ENCODE data around the gene SLC5A3. TPM values are rescaled to one million over a fixed set of nuclear protein-coding genes. Genes with fewer than 3 reads are reported as not detected.
A peak's percentile ranks its signal among the peaks of the same experiment; 100 is the strongest.

The SLC5A3 gene
- total and polyA plus RNA-seq, 2 donors, result 4.9 to 7.4 TPM

- Histone ChIP-seq H3K27ac (ENCODE audit: low read depth in 1 of 2, low read length in 1 of 2) (no peak overlapping the region), H3K9me3 (ENCODE audit: control insufficient read depth in 2 of 2, insufficient read depth in 1 of 2, low read length in 1 of 2) (no peaks in the 10 kb centered on the region), H3K36me3 (ENCODE audit: control insufficient read depth in 2 of 2, insufficient read depth in 2 of 2, low read length in 1 of 2) (no peaks in the 10 kb centered on the region), H3K4me3 (ENCODE audit: low read length in 2 of 2) (no peak overlapping the region), H3K4me1 (ENCODE audit: control insufficient read depth in 2 of 2, insufficient read depth in 2 of 2, low read length in 2 of 2) (peaks cover 10 to 12% of the 10 kb centered on the region in 2 donors), H3K27me3 (ENCODE audit: control insufficient read depth in 2 of 2, insufficient read depth in 1 of 2, low read length in 1 of 2) (no peaks in the 10 kb centered on the region)
- no peak for DNase-seq (ENCODE audit: low read depth in 6 of 9, low spot score in 9 of 9)
- WGBS, result 96% methylated on average over 3 of the region's 3 CpGs
Observed at GRCh38 chr21:34088752-34089151, 15.4 kb downstream of the SLC5A3 start.

GRCh38 chr21:34091032-34091431 lies 17.7 kb downstream of the SLC5A3 start:
- Histone ChIP-seq H3K4me1 (ENCODE audit: control insufficient read depth in 2 of 2, insufficient read depth in 2 of 2, low read length in 2 of 2) (peaks cover 12 to 15% of the 10 kb centered on the region in 2 donors), H3K9me3 (ENCODE audit: control insufficient read depth in 2 of 2, insufficient read depth in 1 of 2, low read length in 1 of 2) (no peaks in the 10 kb centered on the region), H3K27me3 (ENCODE audit: control insufficient read depth in 2 of 2, insufficient read depth in 1 of 2, low read length in 1 of 2) (no peaks in the 10 kb centered on the region), H3K4me3 (ENCODE audit: low read length in 2 of 2) (no peak overlapping the region), H3K27ac (ENCODE audit: low read depth in 1 of 2, low read length in 1 of 2) (no peak overlapping the region), H3K36me3 (ENCODE audit: control insufficient read depth in 2 of 2, insufficient read depth in 2 of 2, low read length in 1 of 2) (peaks cover 11 to 14% of the 10 kb centered on the region in 2 donors)
- 95% methylated on average over 4 of the region's 4 CpGs for WGBS
- DNase-seq (ENCODE audit: low read depth in 6 of 9, low spot score in 9 of 9), result no peak

GRCh38 chr21:34091607-34092006 lies 18.2 kb downstream of the SLC5A3 start:
- H3K4me3 ChIP-seq (ENCODE audit: low read length in 2 of 2), result no peak overlapping the region
- peaks cover 12 to 15% of the 10 kb centered on the region in 2 donors for H3K4me1 ChIP-seq (ENCODE audit: control insufficient read depth in 2 of 2, insufficient read depth in 2 of 2, low read length in 2 of 2)
- peaks cover 12 to 19% of the 10 kb centered on the region in 2 donors for H3K36me3 ChIP-seq (ENCODE audit: control insufficient read depth in 2 of 2, insufficient read depth in 2 of 2, low read length in 1 of 2)
- 98% methylated on average over 2 of the region's 2 CpGs for WGBS
- no peaks in the 10 kb centered on the region for H3K9me3 ChIP-seq (ENCODE audit: control insufficient read depth in 2 of 2, insufficient read depth in 1 of 2, low read length in 1 of 2)
- H3K27ac ChIP-seq (ENCODE audit: low read depth in 1 of 2, low read length in 1 of 2), result no peak overlapping the region
- DNase-seq (ENCODE audit: low read depth in 6 of 9, low spot score in 9 of 9), result peak in 1 of 9 donors; percentile 41
- H3K27me3 ChIP-seq (ENCODE audit: control insufficient read depth in 2 of 2, insufficient read depth in 1 of 2, low read length in 1 of 2), result no peaks in the 10 kb centered on the region

- peak in 3 of 9 donors; percentile 32 to 63 (median 39) for DNase-seq (ENCODE audit: low read depth in 6 of 9, low spot score in 9 of 9)
- H3K36me3 ChIP-seq (ENCODE audit: control insufficient read depth in 2 of 2, insufficient read depth in 2 of 2, low read length in 1 of 2), result peaks cover 12 to 24% of the 10 kb centered on the region in 2 donors
- 41% methylated on average over 6 of the region's 6 CpGs for WGBS
- H3K27me3 ChIP-seq (ENCODE audit: control insufficient read depth in 2 of 2, insufficient read depth in 1 of 2, low read length in 1 of 2), result no peaks in the 10 kb centered on the region
- peak overlapping the region in 1 of 2 donors; percentile 52 for H3K27ac ChIP-seq (ENCODE audit: low read depth in 1 of 2, low read length in 1 of 2)
- H3K9me3 ChIP-seq (ENCODE audit: control insufficient read depth in 2 of 2, insufficient read depth in 1 of 2, low read length in 1 of 2), result no peaks in the 10 kb centered on the region
- no peak overlapping the region for H3K4me3 ChIP-seq (ENCODE audit: low read length in 2 of 2)
- H3K4me1 ChIP-seq (ENCODE audit: control insufficient read depth in 2 of 2, insufficient read depth in 2 of 2, low read length in 2 of 2), result peaks cover 12 to 15% of the 10 kb centered on the region in 2 donors
Observed at GRCh38 chr21:34092262-34092921, 19.0 kb downstream of the SLC5A3 start.

DNA sequence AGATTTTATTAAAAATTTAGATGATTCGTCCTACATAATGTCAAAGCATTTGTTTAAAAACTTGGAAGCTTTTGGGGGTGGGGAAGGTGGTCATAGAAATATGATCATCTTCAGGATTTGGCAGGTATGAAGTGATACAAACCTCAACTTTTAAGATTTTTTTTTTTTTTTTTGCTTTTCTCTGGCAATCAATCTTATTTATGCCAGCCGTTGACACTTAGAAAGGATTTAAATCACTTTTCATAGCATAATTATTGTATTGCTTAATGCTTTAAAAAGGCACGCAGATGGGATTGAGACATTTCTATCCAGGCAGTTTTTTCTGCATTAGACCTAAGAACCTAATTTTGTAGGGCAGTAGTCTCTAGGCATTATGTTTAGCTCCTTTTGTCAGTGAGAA lies 19.7 kb downstream of the SLC5A3 start:
- Histone ChIP-seq H3K4me3 (ENCODE audit: low read length in 2 of 2) (no peak overlapping the region), H3K36me3 (ENCODE audit: control insufficient read depth in 2 of 2, insufficient read depth in 2 of 2, low read length in 1 of 2) (peaks cover 12 to 24% of the 10 kb centered on the region in 2 donors), H3K4me1 (ENCODE audit: control insufficient read depth in 2 of 2, insufficient read depth in 2 of 2, low read length in 2 of 2) (peaks cover 9 to 12% of the 10 kb centered on the region in 2 donors), H3K9me3 (ENCODE audit: control insufficient read depth in 2 of 2, insufficient read depth in 1 of 2, low read length in 1 of 2) (no peaks in the 10 kb centered on the region), H3K27me3 (ENCODE audit: control insufficient read depth in 2 of 2, insufficient read depth in 1 of 2, low read length in 1 of 2) (no peaks in the 10 kb centered on the region), H3K27ac (ENCODE audit: low read depth in 1 of 2, low read length in 1 of 2) (no peak overlapping the region)
- whole genome bisulfite sequencing, result 93% methylated on average over 3 of the region's 3 CpGs
- no peak for DNase-seq (ENCODE audit: low read depth in 6 of 9, low spot score in 9 of 9)

GRCh38 chr21:34094949-34095348 lies 21.6 kb downstream of the SLC5A3 start:
- no peaks in the 10 kb centered on the region for H3K27me3 ChIP-seq (ENCODE audit: control insufficient read depth in 2 of 2, insufficient read depth in 1 of 2, low read length in 1 of 2)
- no peak for DNase-seq (ENCODE audit: low read depth in 6 of 9, low spot score in 9 of 9)
- no peak overlapping the region for H3K4me3 ChIP-seq (ENCODE audit: low read length in 2 of 2)
- peaks cover 9 to 12% of the 10 kb centered on the region in 2 donors for H3K4me1 ChIP-seq (ENCODE audit: control insufficient read depth in 2 of 2, insufficient read depth in 2 of 2, low read length in 2 of 2)
- H3K9me3 ChIP-seq (ENCODE audit: control insufficient read depth in 2 of 2, insufficient read depth in 1 of 2, low read length in 1 of 2), result no peaks in the 10 kb centered on the region
- H3K36me3 ChIP-seq (ENCODE audit: control insufficient read depth in 2 of 2, insufficient read depth in 2 of 2, low read length in 1 of 2), result peaks cover 12 to 24% of the 10 kb centered on the region in 2 donors
- no peak overlapping the region for H3K27ac ChIP-seq (ENCODE audit: low read depth in 1 of 2, low read length in 1 of 2)
- WGBS, result 98% methylated on average over 7 of the region's 7 CpGs

DNA sequence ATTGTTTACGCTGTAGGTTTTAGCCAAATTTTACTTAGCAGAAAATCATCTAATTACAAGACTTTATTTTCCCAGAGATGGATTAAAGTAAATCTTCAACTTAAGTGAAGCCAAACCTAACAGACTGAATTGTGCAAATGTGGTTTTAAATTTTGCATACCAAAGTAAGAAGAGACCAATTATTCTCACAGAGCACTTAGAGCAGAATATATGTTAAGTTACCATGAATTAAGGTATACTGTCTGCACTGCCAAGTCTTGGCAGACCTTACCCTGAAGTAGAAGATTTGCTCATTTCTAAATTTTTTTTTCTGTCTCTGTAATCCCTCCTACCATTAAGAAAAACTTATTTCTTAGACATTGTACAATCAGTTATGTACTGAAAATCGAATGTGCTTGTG lies 24.1 kb downstream of the SLC5A3 start:
- no peaks in the 10 kb centered on the region for H3K9me3 ChIP-seq (ENCODE audit: control insufficient read depth in 2 of 2, insufficient read depth in 1 of 2, low read length in 1 of 2)
- H3K4me3 ChIP-seq (ENCODE audit: low read length in 2 of 2), result no peak overlapping the region
- H3K4me1 ChIP-seq (ENCODE audit: control insufficient read depth in 2 of 2, insufficient read depth in 2 of 2, low read length in 2 of 2), result peaks cover 5 to 9% of the 10 kb centered on the region in 2 donors
- DNase-seq (ENCODE audit: low read depth in 6 of 9, low spot score in 9 of 9), result no peak
- no peaks in the 10 kb centered on the region for H3K27me3 ChIP-seq (ENCODE audit: control insufficient read depth in 2 of 2, insufficient read depth in 1 of 2, low read length in 1 of 2)
- peaks cover 12 to 24% of the 10 kb centered on the region in 2 donors for H3K36me3 ChIP-seq (ENCODE audit: control insufficient read depth in 2 of 2, insufficient read depth in 2 of 2, low read length in 1 of 2)
- WGBS, result 98% methylated on average over 2 of the region's 2 CpGs
- H3K27ac ChIP-seq (ENCODE audit: low read depth in 1 of 2, low read length in 1 of 2), result no peak overlapping the region

DNA sequence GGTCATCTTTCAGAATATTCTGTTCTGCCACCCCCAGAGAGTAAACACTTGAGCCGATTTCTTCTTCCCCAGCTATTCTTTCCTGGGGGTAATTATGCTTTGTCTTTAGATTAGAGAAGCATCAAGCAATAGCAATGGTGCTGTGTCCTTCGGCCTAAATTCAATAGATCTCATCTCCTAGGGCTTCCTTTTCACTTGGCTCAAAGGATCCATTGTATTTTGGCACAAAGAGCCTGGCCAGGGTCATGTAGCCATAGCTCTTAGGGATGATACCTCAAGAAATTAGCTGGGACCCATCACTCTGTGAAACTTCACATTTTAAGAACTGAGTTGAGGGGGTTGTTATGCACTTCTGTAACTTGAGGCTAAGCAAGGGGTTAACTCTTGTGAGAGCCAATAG lies 27.0 kb downstream of the SLC5A3 start:
- Histone ChIP-seq H3K27ac (ENCODE audit: low read depth in 1 of 2, low read length in 1 of 2) (no peak overlapping the region), H3K36me3 (ENCODE audit: control insufficient read depth in 2 of 2, insufficient read depth in 2 of 2, low read length in 1 of 2) (peaks cover 7 to 17% of the 10 kb centered on the region in 2 donors), H3K4me1 (ENCODE audit: control insufficient read depth in 2 of 2, insufficient read depth in 2 of 2, low read length in 2 of 2) (no peaks in the 10 kb centered on the region), H3K4me3 (ENCODE audit: low read length in 2 of 2) (no peak overlapping the region), H3K27me3 (ENCODE audit: control insufficient read depth in 2 of 2, insufficient read depth in 1 of 2, low read length in 1 of 2) (no peaks in the 10 kb centered on the region), H3K9me3 (ENCODE audit: control insufficient read depth in 2 of 2, insufficient read depth in 1 of 2, low read length in 1 of 2) (no peaks in the 10 kb centered on the region)
- 98% methylated on average over 2 of the region's 2 CpGs for WGBS
- DNase-seq (ENCODE audit: low read depth in 6 of 9, low spot score in 9 of 9), result no peak

DNA sequence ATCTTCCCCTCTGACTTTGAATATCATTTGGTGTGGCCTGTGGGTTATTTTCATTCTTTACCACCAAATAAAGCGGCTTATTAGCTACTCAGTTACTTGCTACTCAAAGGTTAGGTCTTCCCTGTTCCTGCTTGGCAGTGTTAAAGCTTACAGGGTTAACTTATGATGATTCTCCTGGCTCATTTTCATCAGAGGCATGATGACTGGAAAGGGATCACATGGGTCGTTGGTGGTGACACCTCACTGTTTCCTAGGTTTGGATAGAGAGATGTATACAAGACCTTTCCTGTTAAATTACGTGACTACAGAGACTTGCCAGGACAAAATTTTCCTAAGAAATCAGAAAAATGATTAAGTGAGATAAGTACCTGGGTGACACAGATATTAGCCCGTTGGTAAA lies 27.4 kb downstream of the SLC5A3 start:
- Histone ChIP-seq H3K27me3 (ENCODE audit: control insufficient read depth in 2 of 2, insufficient read depth in 1 of 2, low read length in 1 of 2) (no peaks in the 10 kb centered on the region), H3K36me3 (ENCODE audit: control insufficient read depth in 2 of 2, insufficient read depth in 2 of 2, low read length in 1 of 2) (peaks cover 3 to 13% of the 10 kb centered on the region in 2 donors), H3K4me1 (ENCODE audit: control insufficient read depth in 2 of 2, insufficient read depth in 2 of 2, low read length in 2 of 2) (no peaks in the 10 kb centered on the region), H3K27ac (ENCODE audit: low read depth in 1 of 2, low read length in 1 of 2) (no peak overlapping the region), H3K4me3 (ENCODE audit: low read length in 2 of 2) (no peak overlapping the region), H3K9me3 (ENCODE audit: control insufficient read depth in 2 of 2, insufficient read depth in 1 of 2, low read length in 1 of 2) (no peaks in the 10 kb centered on the region)
- DNase-seq (ENCODE audit: low read depth in 6 of 9, low spot score in 9 of 9), result no peak
- WGBS, result 95% methylated on average over 4 of the region's 4 CpGs
